ENCODE measurements around the gene AFDN.

Gene AFDN

DNA sequence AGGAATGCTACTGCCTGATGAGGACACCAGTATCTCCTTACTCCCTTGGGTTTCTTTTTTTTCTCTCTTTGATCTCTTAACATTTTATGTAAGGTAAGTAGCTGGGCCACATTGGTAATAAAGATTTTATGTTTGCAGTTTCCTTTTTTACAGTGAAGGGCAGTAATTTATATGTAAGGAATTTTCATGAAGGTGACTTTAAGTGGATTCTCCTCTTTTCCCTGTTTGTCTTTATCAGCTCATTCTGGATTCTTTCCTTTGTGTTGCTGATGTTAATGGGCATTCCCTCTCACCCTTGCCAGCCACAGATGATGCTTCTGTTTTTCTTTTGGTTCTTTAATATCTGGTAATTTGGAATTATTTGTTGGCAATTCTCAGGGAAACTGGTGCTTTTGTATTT lies 34.7 kb downstream of the AFDN start:
- Histone ChIP-seq H3K9me2 (replicated peaks; ENCODE audit: insufficient read depth, low read length) (no peaks in the 10 kb centered on the region), H3K4me3 (ENCODE audit: insufficient read depth, low read length, poor library complexity, severe bottlenecking) (no peak overlapping the region), H3F3A (ENCODE audit: insufficient read depth) (no peaks in the 10 kb centered on the region), H3K27ac (ENCODE audit: low read depth, low read length) (no peak overlapping the region), H3K36me3 (ENCODE audit: low read length) (no peaks in the 10 kb centered on the region), H3K79me2 (ENCODE audit: insufficient read depth, low read length) (no peaks in the 10 kb centered on the region; the same call in 1 of the 2 replicates), H3K9me3 (ENCODE audit: insufficient read depth, low read length) (no peaks in the 10 kb centered on the region), H4K20me1 (ENCODE audit: low read depth, low read length) (peaks cover 24% of the 10 kb centered on the region; the same call in 1 of the 2 replicates), H3K4me2 (ENCODE audit: low read depth, low read length, poor library complexity, severe bottlenecking) (no peak overlapping the region), H3K27me3 (ENCODE audit: low read length) (no peaks in the 10 kb centered on the region), H3K9ac (ENCODE audit: low read length) (no peak overlapping the region), H2AFZ (ENCODE audit: low read depth, low read length, severe bottlenecking) (no peak overlapping the region)
- no peak for TF ChIP-seq EZH2phosphoT487 (conservative IDR thresholded peaks at IDR 0.05; ENCODE audit: low read length)
- TF ChIP-seq, protein P1, sequence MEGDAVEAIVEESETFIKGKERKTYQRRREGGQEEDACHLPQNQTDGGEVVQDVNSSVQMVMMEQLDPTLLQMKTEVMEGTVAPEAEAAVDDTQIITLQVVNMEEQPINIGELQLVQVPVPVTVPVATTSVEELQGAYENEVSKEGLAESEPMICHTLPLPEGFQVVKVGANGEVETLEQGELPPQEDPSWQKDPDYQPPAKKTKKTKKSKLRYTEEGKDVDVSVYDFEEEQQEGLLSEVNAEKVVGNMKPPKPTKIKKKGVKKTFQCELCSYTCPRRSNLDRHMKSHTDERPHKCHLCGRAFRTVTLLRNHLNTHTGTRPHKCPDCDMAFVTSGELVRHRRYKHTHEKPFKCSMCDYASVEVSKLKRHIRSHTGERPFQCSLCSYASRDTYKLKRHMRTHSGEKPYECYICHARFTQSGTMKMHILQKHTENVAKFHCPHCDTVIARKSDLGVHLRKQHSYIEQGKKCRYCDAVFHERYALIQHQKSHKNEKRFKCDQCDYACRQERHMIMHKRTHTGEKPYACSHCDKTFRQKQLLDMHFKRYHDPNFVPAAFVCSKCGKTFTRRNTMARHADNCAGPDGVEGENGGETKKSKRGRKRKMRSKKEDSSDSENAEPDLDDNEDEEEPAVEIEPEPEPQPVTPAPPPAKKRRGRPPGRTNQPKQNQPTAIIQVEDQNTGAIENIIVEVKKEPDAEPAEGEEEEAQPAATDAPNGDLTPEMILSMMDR (IDR thresholded peaks at IDR 0.05; ENCODE audit: insufficient read depth, low read length, poor library complexity, severe bottlenecking): no peak

GRCh38 chr6:167863897-167864296 lies 37.2 kb downstream of the AFDN start:
- Histone ChIP-seq H4K20me1 (ENCODE audit: low read depth, low read length) (peaks cover 7% of the 10 kb centered on the region; the same call in 1 of the 2 replicates), H3K4me2 (ENCODE audit: low read depth, low read length, poor library complexity, severe bottlenecking) (no peak overlapping the region), H3K9me2 (replicated peaks; ENCODE audit: insufficient read depth, low read length) (no peaks in the 10 kb centered on the region), H2AFZ (ENCODE audit: low read depth, low read length, severe bottlenecking) (no peak overlapping the region), H3K9ac (ENCODE audit: low read length) (no peak overlapping the region), H3K4me3 (ENCODE audit: insufficient read depth, low read length, poor library complexity, severe bottlenecking) (no peak overlapping the region), H3K9me3 (ENCODE audit: insufficient read depth, low read length) (no peaks in the 10 kb centered on the region), H3K79me2 (ENCODE audit: insufficient read depth, low read length) (no peaks in the 10 kb centered on the region), H3K27ac (ENCODE audit: low read depth, low read length) (no peak overlapping the region), H3K36me3 (ENCODE audit: low read length) (no peaks in the 10 kb centered on the region), H3F3A (ENCODE audit: insufficient read depth) (no peaks in the 10 kb centered on the region), H3K27me3 (ENCODE audit: low read length) (no peaks in the 10 kb centered on the region)
- TF ChIP-seq, protein P1 (IDR thresholded peaks at IDR 0.05; ENCODE audit: insufficient read depth, low read length, poor library complexity, severe bottlenecking): no peak
- TF ChIP-seq EZH2phosphoT487 (conservative IDR thresholded peaks at IDR 0.05; ENCODE audit: low read length): no peak

DNA sequence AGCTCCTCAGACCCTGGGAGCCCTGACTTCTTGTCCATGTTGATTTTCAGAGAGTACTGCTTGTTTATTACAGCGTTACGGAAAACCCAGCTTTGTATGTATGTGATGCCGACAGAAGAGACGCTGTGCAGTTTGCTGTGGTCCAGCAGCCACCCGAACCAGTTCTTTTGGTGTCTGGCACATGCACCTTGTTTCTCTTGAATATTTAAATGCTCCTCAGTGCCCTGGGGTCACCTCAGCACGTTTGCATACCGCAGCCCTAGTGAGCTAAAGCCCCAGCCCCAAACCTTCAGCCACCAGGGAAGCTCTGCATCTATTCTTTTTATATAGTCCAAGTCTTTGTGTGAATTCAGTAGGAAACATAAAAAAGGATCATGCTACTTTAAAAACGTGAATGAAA lies 39.9 kb downstream of the AFDN start:
- Histone ChIP-seq H3K4me3 (ENCODE audit: insufficient read depth, low read length, poor library complexity, severe bottlenecking) (no peak overlapping the region), H3K4me2 (ENCODE audit: low read depth, low read length, poor library complexity, severe bottlenecking) (no peak overlapping the region), H3K36me3 (ENCODE audit: low read length) (no peaks in the 10 kb centered on the region), H3K9ac (ENCODE audit: low read length) (no peak overlapping the region), H4K20me1 (ENCODE audit: low read depth, low read length) (no peaks in the 10 kb centered on the region; the same call in 1 of the 2 replicates), H3K9me3 (ENCODE audit: insufficient read depth, low read length) (no peaks in the 10 kb centered on the region), H3K27ac (ENCODE audit: low read depth, low read length) (no peak overlapping the region), H3K79me2 (ENCODE audit: insufficient read depth, low read length) (no peaks in the 10 kb centered on the region), H3K27me3 (ENCODE audit: low read length) (no peaks in the 10 kb centered on the region), H2AFZ (ENCODE audit: low read depth, low read length, severe bottlenecking) (no peak overlapping the region), H3K9me2 (replicated peaks; ENCODE audit: insufficient read depth, low read length) (no peaks in the 10 kb centered on the region), H3F3A (ENCODE audit: insufficient read depth) (no peaks in the 10 kb centered on the region)
- TF ChIP-seq, protein P1 (IDR thresholded peaks at IDR 0.05; ENCODE audit: insufficient read depth, low read length, poor library complexity, severe bottlenecking): no peak
- no peak for TF ChIP-seq EZH2phosphoT487 (conservative IDR thresholded peaks at IDR 0.05; ENCODE audit: low read length)

Data from SU-DHL-6 (cell line).